ENCODE data around the gene ACTL7A.
"Not testable (repeated sequence)": the region's sequence is repeated elsewhere in the genome, so short reads cannot be mapped to it uniquely, and the experiment has no call there.

ACTL7A gene

GRCh38 chr9:108848296-108848695 lies 13.8 kb upstream of the ACTL7A start:
- DNase-seq (ENCODE audit: low read depth, low spot score) = not testable (repeated sequence)

GRCh38 chr9:108850293-108850897 lies 11.7 kb upstream of the ACTL7A start:
- no peak for DNase-seq (ENCODE audit: low read depth, low spot score)

- DNase-seq (ENCODE audit: low read depth, low spot score) = no peak
Measured at GRCh38 chr9:108851138-108851537, 10.9 kb upstream of the ACTL7A start.

GRCh38 chr9:108852079-108852478 lies 10.0 kb upstream of the ACTL7A start:
- no peak for DNase-seq (ENCODE audit: low read depth, low spot score)

GRCh38 chr9:108854094-108854493 lies 8.0 kb upstream of the ACTL7A start:
- DNase-seq (ENCODE audit: low read depth, low spot score) = no peak

- no peak for DNase-seq (ENCODE audit: low read depth, low spot score)
Measured at GRCh38 chr9:108854641-108855528, 7.2 kb upstream of the ACTL7A start.

- DNase-seq (ENCODE audit: low read depth, low spot score) = no peak
Measured at GRCh38 chr9:108855529-108855886, 6.6 kb upstream of the ACTL7A start.

GRCh38 chr9:108855888-108856287 lies 6.2 kb upstream of the ACTL7A start, which contains the start of gene ACTL7B:
Gene ACTL7B (minus strand): TSS chr9:108855986. CDS start chr9:108855930, 56 bp downstream.
- DNase-seq (ENCODE audit: low read depth, low spot score) = no peak

- DNase-seq (ENCODE audit: low read depth, low spot score) = no peak
Measured at GRCh38 chr9:108857572-108857971, 4.5 kb upstream of the ACTL7A start.

GRCh38 chr9:108859459-108860114 lies 2.5 kb upstream of the ACTL7A start:
- no peak for DNase-seq (ENCODE audit: low read depth, low spot score)

- no peak for DNase-seq (ENCODE audit: low read depth, low spot score)
Measured at GRCh38 chr9:108860354-108860753, 1.7 kb upstream of the ACTL7A start.

GRCh38 chr9:108860764-108861163 lies 1.3 kb upstream of the ACTL7A start:
- no peak for DNase-seq (ENCODE audit: low read depth, low spot score)

GRCh38 chr9:108861464-108861863 lies 602 bp upstream of the ACTL7A start:
- no peak for DNase-seq (ENCODE audit: low read depth, low spot score)

GRCh38 chr9:108863891-108864290 lies 1.8 kb downstream of the ACTL7A start:
- DNase-seq (ENCODE audit: low read depth, low spot score) = no peak

GRCh38 chr9:108864446-108864845 lies 2.4 kb downstream of the ACTL7A start:
- no peak for DNase-seq (ENCODE audit: low read depth, low spot score)

- DNase-seq (ENCODE audit: low read depth, low spot score) = no peak
Measured at GRCh38 chr9:108865037-108865436, 3.0 kb downstream of the ACTL7A start.

- no peak for DNase-seq (ENCODE audit: low read depth, low spot score)
Measured at GRCh38 chr9:108866001-108866420, 3.9 kb downstream of the ACTL7A start.

- no peak for DNase-seq (ENCODE audit: low read depth, low spot score)
Measured at GRCh38 chr9:108867116-108867515, 5.0 kb downstream of the ACTL7A start.

GRCh38 chr9:108867829-108868228 lies 5.8 kb downstream of the ACTL7A start:
- no peak for DNase-seq (ENCODE audit: low read depth, low spot score)

- DNase-seq (ENCODE audit: low read depth, low spot score) = no peak
Measured at GRCh38 chr9:108869092-108869725, 7.1 kb downstream of the ACTL7A start.

GRCh38 chr9:108874058-108874788 lies 12.2 kb downstream of the ACTL7A start:
- no peak for DNase-seq (ENCODE audit: low read depth, low spot score)
